OCI-LY1 (cell line): ENCODE results near the gene RCN1.

Source experiments
- CTCF ChIP-seq: fragments of 200-600 bp; sonication (generic), shearing (Covaris generic); IDR thresholded peaks from 2 replicates; pipeline ENCODE4 v1.5.1; 2017; ENCODE audit warnings: mild to moderate bottlenecking, antibody characterized with exemption, low read length, moderate library complexity, mixed read lengths
- EZH2 ChIP-seq: fragments of 200-600 bp; sonication (generic), shearing (Covaris generic); IDR thresholded peaks from 2 replicates; pipeline ENCODE4 v1.8.0; 2017; ENCODE audit warnings: borderline replicate concordance, mixed run types, mild to moderate bottlenecking, antibody characterized with exemption, low read length, moderate library complexity, mixed read lengths

GRCh38 chr11:32137263-32137662 is 46.4 kb downstream of the RCN1 start:
- TF ChIP-seq CTCF: no peak
- no peak for TF ChIP-seq EZH2
